ENCODE results near the gene LAMB2.
A peak's percentile ranks its signal among the peaks of the same experiment; 100 is the strongest.

Gene LAMB2

DNA sequence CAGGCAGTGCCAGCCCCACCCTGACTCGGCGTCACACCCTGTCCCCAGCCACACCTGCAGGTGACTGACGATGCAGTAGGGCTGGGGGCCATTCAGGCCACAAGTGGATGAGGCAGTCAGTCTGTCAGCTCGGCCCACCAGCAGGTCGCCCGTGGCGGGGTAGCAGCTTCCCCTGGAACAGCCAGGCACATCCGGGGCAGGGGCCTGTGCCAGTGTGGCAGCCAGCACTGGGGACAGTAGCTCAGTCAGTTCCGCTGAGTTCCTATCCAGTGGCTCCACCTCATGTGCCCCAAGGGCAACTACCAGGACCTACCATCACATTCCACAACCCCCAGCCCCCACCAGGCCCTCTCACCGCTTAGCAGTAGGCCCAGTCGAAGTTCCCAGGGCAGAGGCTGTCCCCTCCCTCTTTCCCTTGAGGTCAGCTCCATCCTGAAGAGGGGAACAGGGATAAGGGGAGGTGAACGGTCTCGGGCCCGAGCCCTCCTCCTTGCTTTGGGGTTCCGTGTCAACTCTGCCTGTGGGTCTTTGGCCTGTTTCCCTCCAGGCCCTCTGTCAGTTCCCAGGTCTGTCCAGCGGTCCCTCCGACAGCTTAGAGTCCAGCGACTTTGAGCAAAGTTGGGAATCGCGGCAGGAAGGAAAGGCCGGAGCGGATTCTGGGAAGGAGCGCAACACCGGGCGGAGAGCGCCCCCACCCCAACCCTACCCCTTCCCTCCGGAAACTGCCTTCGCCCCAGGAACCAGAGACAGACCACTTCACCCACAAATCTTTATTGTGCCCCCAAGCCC is at the start of gene LAMB2:
TSS of gene LAMB2 (minus strand) at position 614 of the 789 bp plus-strand sequence. CDS start at position 431, 183 bp downstream.
- DNase-seq = peak; percentile 84

GRCh38 chr3:49181351-49181750 is 48.5 kb upstream of the LAMB2 start:
- no peak for DNase-seq

- DNase-seq = no peak
These were observed 47.3 kb upstream of the LAMB2 start for GRCh38 chr3:49180116-49180515.

DNA sequence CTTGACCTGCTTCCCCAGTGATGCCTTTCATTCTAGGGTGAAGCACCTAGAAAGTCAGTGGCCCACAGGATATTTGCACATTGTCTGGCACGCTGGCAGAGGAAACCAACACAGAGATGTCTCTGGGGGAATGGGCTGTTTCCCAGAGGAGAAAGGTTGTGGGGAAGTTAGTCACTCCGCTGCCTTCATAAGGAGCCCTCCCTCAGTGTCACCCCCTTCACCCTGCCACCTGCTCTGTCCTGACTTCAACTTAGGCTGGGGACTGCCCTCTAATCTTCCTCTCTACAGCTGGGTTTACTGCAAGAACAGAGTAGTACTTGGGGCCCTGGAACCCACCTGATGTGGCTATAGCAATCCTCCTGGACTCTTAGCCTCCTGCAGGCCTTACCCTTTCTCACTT is 44.2 kb upstream of the LAMB2 start:
- no peak for DNase-seq

GRCh38 chr3:49175530-49175929 is 42.7 kb upstream of the LAMB2 start:
- DNase-seq = no peak

- no peak for DNase-seq
These were observed 41.6 kb upstream of the LAMB2 start for GRCh38 chr3:49174397-49174985.

DNA sequence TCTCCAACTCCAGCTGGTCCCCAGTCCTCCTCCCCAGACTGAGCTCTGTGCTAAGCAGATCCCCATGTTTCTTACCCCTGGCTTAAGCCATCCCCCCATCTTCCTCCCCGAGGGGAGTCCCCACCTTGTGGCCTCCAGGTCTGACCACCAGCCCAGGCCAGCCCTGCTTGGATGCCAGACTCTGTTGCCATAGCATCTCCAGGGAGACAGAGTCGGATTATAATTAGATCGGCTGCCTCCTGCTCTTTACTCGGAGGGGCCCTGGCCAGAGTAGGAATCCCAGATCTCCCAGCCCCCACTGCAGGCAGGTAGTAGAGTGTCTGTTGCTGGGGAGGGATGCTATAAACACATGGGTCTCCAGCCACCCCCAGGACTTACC is 40.9 kb upstream of the LAMB2 start:
- no peak for DNase-seq

DNA sequence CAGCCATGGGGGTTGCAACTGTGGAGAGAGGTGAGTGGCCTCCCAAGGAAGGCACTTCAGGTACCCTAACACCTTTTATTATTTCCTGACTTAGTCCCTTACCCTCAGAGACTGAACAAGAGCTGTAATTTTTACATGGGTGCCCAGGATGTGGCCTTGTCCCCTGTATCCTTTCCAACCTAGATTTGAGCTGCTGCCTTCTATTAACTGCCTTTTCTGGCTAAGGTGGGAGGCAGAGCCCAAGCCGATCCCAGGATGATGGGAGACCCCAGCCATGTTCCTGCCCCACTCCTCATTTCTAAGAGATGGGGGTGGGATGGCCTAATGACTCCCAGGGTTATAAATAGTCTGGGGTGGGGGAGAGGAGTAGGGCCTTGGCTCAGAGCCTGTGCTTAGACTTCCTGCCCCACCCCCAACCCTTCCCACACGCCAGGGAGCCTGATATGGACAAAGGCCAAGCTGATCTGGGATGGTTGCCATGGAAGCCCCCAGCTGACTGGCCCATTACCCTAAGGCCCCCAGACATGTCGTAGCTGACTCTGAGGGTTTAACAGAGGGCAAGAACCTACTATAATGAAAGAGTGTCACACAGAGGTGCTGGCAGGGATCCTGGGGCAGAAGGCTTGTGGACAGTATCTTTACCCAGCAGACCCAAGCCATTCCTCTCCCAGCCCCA is 40.4 kb upstream of the LAMB2 start:
- DNase-seq = no peak

DNA sequence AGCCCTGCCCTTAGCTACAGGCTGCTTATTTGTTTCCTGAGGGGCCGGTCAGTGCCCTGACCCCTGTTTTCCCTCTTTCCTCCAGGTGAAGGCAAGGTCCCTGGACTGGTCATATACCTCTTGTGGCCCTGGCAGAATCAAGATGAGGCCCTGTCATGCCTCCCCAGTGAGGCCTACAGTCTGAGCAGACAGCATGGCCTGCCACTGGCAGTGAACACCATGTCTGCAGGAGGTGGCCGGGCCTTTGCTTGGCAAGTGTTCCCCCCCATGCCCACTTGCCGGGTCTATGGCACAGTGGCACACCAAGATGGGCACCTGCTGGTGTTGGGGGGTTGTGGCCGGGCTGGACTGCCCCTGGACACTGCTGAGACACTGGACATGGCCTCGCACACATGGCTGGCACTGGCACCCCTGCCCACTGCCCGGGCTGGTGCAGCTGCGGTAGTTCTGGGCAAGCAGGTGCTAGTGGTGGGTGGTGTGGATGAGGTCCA is 39.7 kb upstream of the LAMB2 start:
- no peak for DNase-seq

DNA sequence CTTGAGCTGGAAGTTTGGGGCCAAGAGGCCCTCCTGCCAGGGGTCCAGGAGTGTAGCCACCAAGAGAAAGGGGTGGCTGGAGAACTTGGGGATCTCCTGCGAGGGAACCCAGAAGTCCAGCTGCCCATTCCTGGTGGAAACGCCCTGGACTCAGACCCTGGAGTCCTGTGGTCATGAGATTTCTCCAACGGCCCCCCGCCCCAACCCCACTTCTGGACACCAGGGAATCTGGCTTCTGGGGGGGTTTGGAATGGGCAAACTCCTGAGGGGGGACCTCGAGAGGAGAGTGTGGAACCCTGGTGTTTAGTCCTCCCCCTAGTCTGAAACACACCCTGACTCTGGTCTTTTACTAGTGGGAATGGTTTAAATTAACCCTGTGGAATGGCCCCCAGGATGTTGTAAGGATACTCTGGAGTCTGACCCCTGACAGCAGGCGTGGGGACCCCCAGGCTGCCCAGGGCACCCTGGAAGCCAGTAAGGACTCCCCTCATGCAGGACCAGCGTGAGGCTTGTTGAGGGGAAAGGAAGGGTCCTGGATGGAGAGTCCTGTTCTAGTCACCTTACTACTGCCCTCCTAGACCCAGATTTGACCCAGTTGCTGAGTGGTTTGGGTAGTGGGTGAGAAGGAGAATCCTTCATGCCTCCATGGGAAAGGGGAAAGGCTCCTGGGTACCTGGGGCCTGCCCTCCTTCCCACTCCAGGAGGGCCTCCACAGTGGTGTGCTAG is 39.1 kb upstream of the LAMB2 start:
- DNase-seq = no peak

DNA sequence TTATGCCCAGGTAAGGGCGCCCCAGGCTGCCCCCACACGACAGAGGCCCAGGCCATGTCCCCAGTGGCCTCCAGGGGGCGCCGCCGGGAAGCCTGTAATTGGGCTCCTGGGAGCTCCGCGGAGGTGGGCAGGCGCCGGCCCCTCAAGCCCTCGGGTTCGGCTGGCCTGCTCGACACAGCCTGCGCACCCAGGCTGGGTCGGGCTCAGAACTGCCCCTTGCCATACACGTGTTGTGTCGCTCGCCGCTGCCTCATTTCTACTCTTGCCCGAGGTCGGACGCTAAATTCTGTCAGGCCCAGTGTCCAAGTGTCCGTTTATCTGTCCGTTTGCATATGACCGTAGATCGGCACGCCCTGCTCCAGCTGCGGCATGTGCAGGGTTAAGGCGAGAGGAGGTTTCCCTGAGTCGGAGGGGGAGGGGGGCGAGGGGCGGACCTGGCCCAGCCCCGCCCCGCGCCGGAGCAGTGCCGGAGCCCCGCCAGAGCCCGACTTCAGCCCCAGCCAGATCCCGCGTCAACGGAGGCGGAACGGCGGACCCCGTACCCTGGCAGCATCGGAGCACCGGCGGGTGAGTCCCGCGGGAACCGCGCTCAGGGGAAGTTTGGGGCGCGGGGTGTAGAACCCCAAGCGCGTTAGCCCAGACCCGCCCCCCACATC is 38.4 kb upstream of the LAMB2 start, which contains the start of gene KLHDC8B:
TSS of gene KLHDC8B (plus strand) at position 480 of the 656 bp plus-strand sequence. CDS start 1,172 bp downstream, outside the sequence.
- peak; percentile 91 for DNase-seq

DNA sequence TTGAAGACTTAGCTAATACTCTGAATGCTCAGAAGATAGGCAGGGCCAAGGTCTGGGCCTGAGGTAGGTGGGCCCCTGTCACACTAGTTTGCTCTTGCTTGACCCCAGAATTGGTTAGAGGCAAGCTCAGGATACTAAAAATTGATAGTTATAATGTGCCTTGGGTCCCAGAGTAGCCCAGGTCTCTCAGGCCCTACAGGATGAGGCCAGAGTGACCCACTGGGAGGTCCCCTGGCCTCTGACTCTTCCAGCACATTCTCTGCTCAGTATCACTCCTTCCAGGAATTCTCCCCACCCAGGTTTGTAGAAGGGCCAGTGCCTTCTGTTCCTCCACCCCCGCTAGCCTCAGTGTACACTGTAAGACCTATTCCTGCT is 37.9 kb upstream of the LAMB2 start:
- no peak for DNase-seq

- DNase-seq = no peak
These were observed 34.1 kb upstream of the LAMB2 start for GRCh38 chr3:49166752-49167556.

DNA sequence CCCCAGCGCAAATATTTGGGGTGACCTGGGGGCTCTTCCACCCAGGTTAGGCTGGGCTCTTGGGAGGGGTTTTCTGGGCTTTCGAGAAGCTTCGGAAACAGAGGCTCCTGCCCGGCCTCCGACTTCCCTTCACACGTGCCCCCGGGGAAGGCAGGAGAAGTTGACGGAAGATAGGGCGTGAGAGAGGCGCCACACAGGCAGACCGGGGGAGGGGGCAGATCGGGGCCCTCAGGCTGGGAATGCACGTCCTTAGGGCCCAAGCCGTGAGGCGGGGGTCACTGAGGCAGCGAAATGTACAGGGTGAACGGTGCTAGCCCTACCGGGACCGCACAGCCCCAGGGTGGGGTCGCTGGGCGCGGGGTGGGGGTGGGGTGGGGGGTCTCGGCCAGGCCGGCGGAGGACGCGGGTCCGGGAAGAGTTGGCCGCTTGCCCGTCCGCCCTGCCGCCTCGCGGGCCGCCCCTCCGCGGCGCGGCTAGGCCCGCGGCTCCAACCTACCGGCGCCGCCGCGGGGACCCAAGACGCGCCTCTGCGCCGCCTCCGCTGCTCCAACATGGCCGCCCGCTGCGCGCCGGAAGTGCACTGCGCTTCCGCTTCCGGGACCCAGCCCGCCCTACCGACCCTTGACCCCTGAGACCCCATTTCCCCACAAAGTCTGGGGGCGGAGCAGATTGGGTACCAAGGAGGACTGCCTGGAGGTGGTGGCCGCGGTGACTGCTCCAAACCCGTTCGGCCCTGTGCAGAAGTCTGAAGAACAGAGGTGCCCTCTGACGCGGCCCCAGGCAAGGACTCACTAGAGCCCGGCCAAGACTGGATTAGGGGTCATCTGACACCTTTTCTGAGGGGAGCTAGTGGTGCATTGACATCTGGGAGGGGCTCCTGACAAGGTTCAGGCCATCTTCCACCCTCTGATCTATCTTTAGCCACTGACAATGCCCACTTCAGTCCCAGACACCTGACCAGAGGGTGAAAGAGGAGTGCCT is 33.2 kb upstream of the LAMB2 start, which contains the start of gene CCDC71:
TSS of gene CCDC71 (minus strand) at position 561 of the 981 bp plus-strand sequence. CDS start 2,123 bp downstream, outside the sequence.
- peak; percentile 87 for DNase-seq

GRCh38 chr3:49164983-49165720 is 32.3 kb upstream of the LAMB2 start:
- DNase-seq = no peak

DNA sequence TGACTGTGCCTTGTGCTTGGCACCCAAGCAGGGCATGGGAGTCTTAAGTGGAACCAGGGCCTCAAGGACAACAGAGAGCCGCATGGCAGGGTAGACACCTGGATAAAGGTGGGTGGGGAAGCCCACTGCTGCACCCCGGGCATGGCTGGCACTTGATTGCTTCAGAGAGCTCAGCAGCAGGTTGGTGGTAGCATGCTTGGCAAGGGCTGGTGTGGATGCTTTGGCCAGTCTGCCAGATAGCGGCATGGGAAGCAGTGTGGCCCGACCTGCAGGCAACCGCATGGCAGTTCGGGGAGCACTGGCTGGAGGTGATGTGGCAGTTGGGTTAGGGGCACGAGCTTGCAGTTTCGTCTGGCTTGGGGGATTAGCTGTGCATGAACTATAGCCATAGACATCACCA is 30.8 kb upstream of the LAMB2 start:
- DNase-seq = no peak

GRCh38 chr3:49162751-49163419 is 30.0 kb upstream of the LAMB2 start:
- no peak for DNase-seq

GRCh38 chr3:49161808-49162530 is 29.1 kb upstream of the LAMB2 start:
- DNase-seq = no peak

All from right forelimb (tissue), 1 donor.